SK-N-SH (cell line): ENCODE measurements around the gene NUP58.

Experiments used
- EP300 ChIP-seq, 2 experiments: IDR thresholded peaks; 2 replicates each; pipeline versions ENCODE4 v1.4.0 to v1.6.1; 2012; ENCODE audit warnings: borderline replicate concordance in 1 of 2, low read depth in 1 of 2, low read length in 1 of 2
- EZH2phosphoT487 ChIP-seq: fragments of 200-600 bp; sonication (generic); IDR thresholded peaks from 2 replicates; pipeline ENCODE4 v1.6.1; 2017; ENCODE audit warnings: low read depth, mixed run types, mild to moderate bottlenecking, antibody characterized with exemption, moderate library complexity, borderline replicate concordance
- GABPA ChIP-seq: IDR thresholded peaks from 2 replicates; pipeline ENCODE4 v1.4.0; 2012; ENCODE audit warnings: low read depth, mild to moderate bottlenecking
- MXI1 ChIP-seq: IDR thresholded peaks from 2 replicates; pipeline ENCODE4 v1.6.1; 2012; ENCODE audit warnings: mild to moderate bottlenecking, low read depth, low read length, improper control_type of control experiment
- POLR2AphosphoS5 ChIP-seq: IDR thresholded peaks from 2 replicates; pipeline ENCODE4 v1.6.1; 2012; ENCODE audit warnings: low read depth, low read length
- RAD21 ChIP-seq: IDR thresholded peaks from 2 replicates; pipeline ENCODE4 v1.6.1; 2012; ENCODE audit warnings: mild to moderate bottlenecking, low read length
- RFX5 ChIP-seq: IDR thresholded peaks from 2 replicates; pipeline ENCODE4 v1.6.1; 2012; ENCODE audit warnings: mild to moderate bottlenecking, improper control_type of control experiment, low read length
- TF ChIP-seq, protein P1 (sequence below): fragments of 200-600 bp; sonication (generic); IDR thresholded peaks from 2 replicates; pipeline ENCODE4 v1.6.1; 2017; ENCODE audit warnings: antibody characterized with exemption, mild to moderate bottlenecking, moderate library complexity
- TF ChIP-seq, protein P2 (sequence below): IDR thresholded peaks from 2 replicates; pipeline ENCODE4 v1.4.0; 2012; ENCODE audit warnings: low read depth
- TF ChIP-seq, protein P3 (sequence below): fragments of 150-350 bp; IDR thresholded peaks from 2 replicates; pipeline ENCODE4 v1.6.1; 2017; ENCODE audit warnings: antibody characterized with exemption, low read length, low read depth, borderline replicate concordance

DNA sequence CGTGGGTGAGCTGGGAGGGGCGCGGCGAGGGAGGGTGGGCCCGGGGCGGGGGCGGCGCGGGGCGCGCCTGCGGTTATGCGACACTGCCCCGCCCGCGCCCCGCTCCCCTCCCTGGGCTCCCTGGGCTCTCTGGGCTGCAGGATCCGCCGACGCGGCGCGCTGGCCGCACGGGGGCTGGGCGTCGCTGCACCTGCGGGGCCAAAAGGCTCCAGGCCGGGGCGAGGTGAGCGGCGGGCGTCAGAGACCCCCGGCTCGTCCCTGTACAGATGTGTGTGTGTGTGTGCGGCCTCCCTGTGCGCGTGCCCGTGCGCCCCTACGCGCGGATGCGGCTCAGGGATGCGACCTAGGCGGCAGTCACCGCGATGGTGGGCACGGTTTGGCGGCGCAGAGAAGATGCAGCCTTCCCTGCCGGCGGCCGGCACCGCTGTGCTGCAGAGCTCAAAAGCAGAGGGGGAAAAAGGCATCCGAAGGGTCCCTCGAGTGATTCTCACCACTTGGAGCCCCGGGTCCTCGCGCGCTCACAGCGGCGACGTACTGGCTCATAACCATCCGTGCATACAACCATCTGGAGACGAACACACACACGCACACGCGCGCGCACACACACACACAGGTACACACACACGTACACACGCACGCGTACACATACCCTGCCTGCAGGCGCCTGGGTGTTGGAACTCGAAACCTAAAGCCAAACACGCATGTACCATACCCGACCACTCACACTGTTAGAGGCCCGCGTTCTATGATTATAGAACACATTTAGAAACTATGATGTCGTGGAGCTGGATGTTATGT lies 71.1 kb downstream of the NUP58 start:
- TF ChIP-seq, protein P1, sequence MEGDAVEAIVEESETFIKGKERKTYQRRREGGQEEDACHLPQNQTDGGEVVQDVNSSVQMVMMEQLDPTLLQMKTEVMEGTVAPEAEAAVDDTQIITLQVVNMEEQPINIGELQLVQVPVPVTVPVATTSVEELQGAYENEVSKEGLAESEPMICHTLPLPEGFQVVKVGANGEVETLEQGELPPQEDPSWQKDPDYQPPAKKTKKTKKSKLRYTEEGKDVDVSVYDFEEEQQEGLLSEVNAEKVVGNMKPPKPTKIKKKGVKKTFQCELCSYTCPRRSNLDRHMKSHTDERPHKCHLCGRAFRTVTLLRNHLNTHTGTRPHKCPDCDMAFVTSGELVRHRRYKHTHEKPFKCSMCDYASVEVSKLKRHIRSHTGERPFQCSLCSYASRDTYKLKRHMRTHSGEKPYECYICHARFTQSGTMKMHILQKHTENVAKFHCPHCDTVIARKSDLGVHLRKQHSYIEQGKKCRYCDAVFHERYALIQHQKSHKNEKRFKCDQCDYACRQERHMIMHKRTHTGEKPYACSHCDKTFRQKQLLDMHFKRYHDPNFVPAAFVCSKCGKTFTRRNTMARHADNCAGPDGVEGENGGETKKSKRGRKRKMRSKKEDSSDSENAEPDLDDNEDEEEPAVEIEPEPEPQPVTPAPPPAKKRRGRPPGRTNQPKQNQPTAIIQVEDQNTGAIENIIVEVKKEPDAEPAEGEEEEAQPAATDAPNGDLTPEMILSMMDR = no peak
- TF ChIP-seq EP300 (IDR thresholded peaks at IDR 0.05; ENCODE audit: borderline replicate concordance in 1 of 2, low read depth in 1 of 2, low read length in 1 of 2) (no peak), MXI1 (no peak), EZH2phosphoT487 (no peak), RAD21 (no peak), RFX5 (no peak), POLR2AphosphoS5 (no peak), GABPA (no peak)
- TF ChIP-seq, protein P2, sequence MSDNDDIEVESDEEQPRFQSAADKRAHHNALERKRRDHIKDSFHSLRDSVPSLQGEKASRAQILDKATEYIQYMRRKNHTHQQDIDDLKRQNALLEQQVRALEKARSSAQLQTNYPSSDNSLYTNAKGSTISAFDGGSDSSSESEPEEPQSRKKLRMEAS = no peak
- TF ChIP-seq, protein P3, sequence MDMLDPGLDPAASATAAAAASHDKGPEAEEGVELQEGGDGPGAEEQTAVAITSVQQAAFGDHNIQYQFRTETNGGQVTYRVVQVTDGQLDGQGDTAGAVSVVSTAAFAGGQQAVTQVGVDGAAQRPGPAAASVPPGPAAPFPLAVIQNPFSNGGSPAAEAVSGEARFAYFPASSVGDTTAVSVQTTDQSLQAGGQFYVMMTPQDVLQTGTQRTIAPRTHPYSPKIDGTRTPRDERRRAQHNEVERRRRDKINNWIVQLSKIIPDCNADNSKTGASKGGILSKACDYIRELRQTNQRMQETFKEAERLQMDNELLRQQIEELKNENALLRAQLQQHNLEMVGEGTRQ = no peak
